22Rv1 (cell line): ENCODE measurements around the gene MPST.

ENCODE experiments used
- CTCF ChIP-seq: fragments of 450-650 bp; IDR thresholded peaks from 2 replicates; pipeline ENCODE4 v1.5.1; 2017; ENCODE audit warnings: mild to moderate bottlenecking
- ZFX ChIP-seq: fragments of 450-650 bp; IDR thresholded peaks from 2 replicates; pipeline ENCODE4 v1.6.1; 2017; ENCODE audit warnings: antibody characterized with exemption, borderline replicate concordance

GRCh38 chr22:37054600-37055365 is 35.2 kb downstream of the MPST start:
- TF ChIP-seq CTCF (no peak), ZFX (no peak)
